DND-41 (cell line): ENCODE data around the gene CPNE4.

Experiments used
- ATAC-seq: fragments of 200-7000 bp; cut with Tn5 transposase; 3 replicates; pipeline ENCODE4 v1.9.1; 2021; ENCODE audit warnings: low read depth; ENCODE audit not compliant: insufficient read depth
- DNase-seq: peaks from one replicate; pipeline ENCODE4 v3.0.0-alpha.2; 2020
- H2AFZ ChIP-seq: 2 replicates; pipeline ENCODE4 v1.6.0; 2012; ENCODE audit warnings: low read depth, low read length
- H3K27ac ChIP-seq: 2 replicates; pipeline ENCODE4 v1.5.1; 2012; ENCODE audit warnings: low read length, inconsistent platforms
- H3K27me3 ChIP-seq: fragments of 200-600 bp; sonication (generic); 2 replicates; pipeline ENCODE4 v1.6.0; 2012; ENCODE audit warnings: low read length, mild to moderate bottlenecking, inconsistent platforms; ENCODE audit not compliant: insufficient read depth, poor library complexity
- H3K36me3 ChIP-seq: 2 replicates; pipeline ENCODE4 v1.5.1; 2012; ENCODE audit warnings: low read length, inconsistent platforms; ENCODE audit not compliant: insufficient read depth
- H3K4me1 ChIP-seq: 2 replicates; pipeline ENCODE4 v1.5.1; 2012; ENCODE audit warnings: mild to moderate bottlenecking, low read length; ENCODE audit not compliant: insufficient read depth
- H3K4me2 ChIP-seq: 2 replicates; pipeline ENCODE4 v1.6.0; 2012; ENCODE audit warnings: mild to moderate bottlenecking, moderate library complexity, low read length, inconsistent platforms; ENCODE audit not compliant: insufficient read depth
- H3K4me3 ChIP-seq, 2 experiments: fragments of 200-600 bp in 1 of 2; shearing (Covaris generic) in 1 of 2; 2 replicates each; pipeline ENCODE4 v1.5.1; 2012 to 2016; ENCODE audit warnings: inconsistent platforms in 2 of 2, low read length in 2 of 2, mild to moderate bottlenecking in 2 of 2, low read depth in 1 of 2, moderate library complexity in 1 of 2
- H3K79me2 ChIP-seq: 2 replicates; pipeline ENCODE4 v1.6.0; 2012; ENCODE audit warnings: low read length, inconsistent platforms; ENCODE audit not compliant: insufficient read depth
- H3K9ac ChIP-seq: 2 replicates; pipeline ENCODE4 v1.6.0; 2012; ENCODE audit warnings: low read depth, mild to moderate bottlenecking, inconsistent platforms, low read length, moderate library complexity
- H3K9me3 ChIP-seq: 2 replicates; pipeline ENCODE4 v1.5.1; 2012; ENCODE audit warnings: low read length, moderate library complexity, mild to moderate bottlenecking, inconsistent platforms; ENCODE audit not compliant: insufficient read depth, severe bottlenecking
- H4K20me1 ChIP-seq: 2 replicates; pipeline ENCODE4 v1.6.0; 2012; ENCODE audit warnings: low read length; ENCODE audit not compliant: insufficient read depth
- EZH2 ChIP-seq: IDR thresholded peaks from 3 replicates; pipeline ENCODE4 v1.6.1; 2012; ENCODE audit warnings: borderline replicate concordance, low read depth, mild to moderate bottlenecking, moderate library complexity, low read length, inconsistent platforms; ENCODE audit not compliant: severe bottlenecking
- TF ChIP-seq, protein P1 (sequence below): IDR thresholded peaks from 2 replicates; pipeline ENCODE4 v1.5.1; 2012; ENCODE audit warnings: borderline replicate concordance, low read length, moderate library complexity, mild to moderate bottlenecking; ENCODE audit not compliant: poor library complexity, severe bottlenecking; ENCODE audit errors: extremely low read depth

CPNE4 gene

DNA sequence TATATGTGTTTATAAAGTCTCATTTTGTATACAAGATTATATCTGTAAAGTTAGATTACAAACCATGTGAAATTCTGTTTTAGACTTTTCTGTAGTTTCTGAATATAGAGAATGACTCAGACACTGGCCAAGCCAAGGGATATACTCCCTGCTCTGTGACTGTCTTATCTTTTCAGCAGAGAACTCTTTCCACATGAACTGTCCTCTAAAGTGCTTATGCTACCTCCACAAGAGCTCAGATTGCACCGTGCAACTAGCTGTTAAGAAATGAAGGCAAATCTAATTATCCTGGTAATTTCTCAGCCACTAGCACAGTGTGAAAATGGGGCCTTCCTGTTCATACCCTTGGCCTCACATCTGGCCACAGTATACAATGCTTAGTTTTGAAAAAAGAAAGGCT lies 44.3 kb upstream of the CPNE4 start:
- no peaks in the 10 kb centered on the region for H3K79me2 ChIP-seq
- TF ChIP-seq, protein P1, sequence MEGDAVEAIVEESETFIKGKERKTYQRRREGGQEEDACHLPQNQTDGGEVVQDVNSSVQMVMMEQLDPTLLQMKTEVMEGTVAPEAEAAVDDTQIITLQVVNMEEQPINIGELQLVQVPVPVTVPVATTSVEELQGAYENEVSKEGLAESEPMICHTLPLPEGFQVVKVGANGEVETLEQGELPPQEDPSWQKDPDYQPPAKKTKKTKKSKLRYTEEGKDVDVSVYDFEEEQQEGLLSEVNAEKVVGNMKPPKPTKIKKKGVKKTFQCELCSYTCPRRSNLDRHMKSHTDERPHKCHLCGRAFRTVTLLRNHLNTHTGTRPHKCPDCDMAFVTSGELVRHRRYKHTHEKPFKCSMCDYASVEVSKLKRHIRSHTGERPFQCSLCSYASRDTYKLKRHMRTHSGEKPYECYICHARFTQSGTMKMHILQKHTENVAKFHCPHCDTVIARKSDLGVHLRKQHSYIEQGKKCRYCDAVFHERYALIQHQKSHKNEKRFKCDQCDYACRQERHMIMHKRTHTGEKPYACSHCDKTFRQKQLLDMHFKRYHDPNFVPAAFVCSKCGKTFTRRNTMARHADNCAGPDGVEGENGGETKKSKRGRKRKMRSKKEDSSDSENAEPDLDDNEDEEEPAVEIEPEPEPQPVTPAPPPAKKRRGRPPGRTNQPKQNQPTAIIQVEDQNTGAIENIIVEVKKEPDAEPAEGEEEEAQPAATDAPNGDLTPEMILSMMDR: no peak
- TF ChIP-seq EZH2: no peak

DNA sequence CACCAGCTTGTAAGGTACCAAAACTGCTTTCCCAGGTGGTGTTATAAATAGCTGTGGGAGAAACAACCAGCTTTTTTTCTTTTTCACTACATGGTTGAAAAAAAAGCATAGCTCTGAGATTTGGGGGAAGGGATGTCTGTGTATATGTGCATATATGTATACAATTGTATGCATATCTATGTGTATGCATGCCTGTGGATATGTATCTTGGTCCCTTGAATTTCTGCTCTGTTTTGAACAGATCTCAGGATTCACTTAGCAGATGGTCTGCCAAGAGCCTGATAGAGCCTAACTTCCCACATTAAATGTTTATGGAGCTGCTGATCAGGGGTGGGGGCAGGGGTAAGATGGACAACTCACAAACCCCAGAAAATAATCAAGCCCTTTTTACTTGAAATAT lies 39.0 kb upstream of the CPNE4 start:
- no peak overlapping the region for H2AFZ ChIP-seq
- DNase-seq: no peak
- H4K20me1 ChIP-seq: no peaks in the 10 kb centered on the region
- H3K4me1 ChIP-seq: no peaks in the 10 kb centered on the region
- H3K36me3 ChIP-seq: no peaks in the 10 kb centered on the region
- TF ChIP-seq EZH2: no peak
- TF ChIP-seq, protein P1: no peak
- no peak for ATAC-seq
- H3K9me3 ChIP-seq: no peaks in the 10 kb centered on the region
- no peaks in the 10 kb centered on the region for H3K27me3 ChIP-seq
- no peak overlapping the region for H3K27ac ChIP-seq
- H3K4me3 ChIP-seq: no peak overlapping the region
- no peak overlapping the region for H3K9ac ChIP-seq
- no peaks in the 10 kb centered on the region for H3K79me2 ChIP-seq
- no peak overlapping the region for H3K4me2 ChIP-seq

More for the DNA sequence above, 44.3 kb upstream of the CPNE4 start:
- no peak overlapping the region for H3K4me3 ChIP-seq
- no peaks in the 10 kb centered on the region for H4K20me1 ChIP-seq
- no peak overlapping the region for H2AFZ ChIP-seq
- H3K4me1 ChIP-seq: no peaks in the 10 kb centered on the region
- no peaks in the 10 kb centered on the region for H3K9me3 ChIP-seq
- no peak for ATAC-seq
- DNase-seq: no peak
- H3K9ac ChIP-seq: no peak overlapping the region
- H3K27me3 ChIP-seq: no peaks in the 10 kb centered on the region
- H3K4me2 ChIP-seq: no peak overlapping the region
- no peak overlapping the region for H3K27ac ChIP-seq
- H3K36me3 ChIP-seq: no peaks in the 10 kb centered on the region

DNA sequence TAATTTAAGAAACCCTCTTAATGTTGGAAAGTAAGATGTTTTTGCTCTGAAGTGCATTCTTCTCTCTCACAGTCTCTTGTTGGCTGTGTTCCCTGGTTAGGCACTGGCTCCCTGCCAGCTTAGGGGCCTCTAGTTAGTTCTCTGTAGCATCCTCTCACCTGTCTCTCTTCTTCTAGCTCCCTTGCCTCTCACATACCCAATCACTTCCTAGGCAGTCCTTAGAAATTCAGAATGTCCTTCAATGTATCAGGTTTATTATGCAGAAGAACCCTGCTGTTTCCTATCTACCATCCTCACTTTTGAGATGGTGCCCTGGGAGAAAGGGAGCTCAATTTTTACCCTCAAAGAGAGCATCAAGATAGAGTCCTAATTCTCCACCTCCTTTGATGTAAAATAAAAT lies 36.2 kb upstream of the CPNE4 start:
- Histone ChIP-seq H3K9ac (no peak overlapping the region), H3K4me2 (no peak overlapping the region), H3K36me3 (no peaks in the 10 kb centered on the region), H2AFZ (no peak overlapping the region), H3K79me2 (no peaks in the 10 kb centered on the region), H3K4me3 (no peak overlapping the region), H4K20me1 (no peaks in the 10 kb centered on the region), H3K4me1 (no peaks in the 10 kb centered on the region), H3K27ac (no peak overlapping the region), H3K9me3 (no peaks in the 10 kb centered on the region), H3K27me3 (peaks cover 3% of the 10 kb centered on the region)
- ATAC-seq (no peak), DNase-seq (no peak)
- TF ChIP-seq, protein P1: no peak
- no peak for TF ChIP-seq EZH2

DNA sequence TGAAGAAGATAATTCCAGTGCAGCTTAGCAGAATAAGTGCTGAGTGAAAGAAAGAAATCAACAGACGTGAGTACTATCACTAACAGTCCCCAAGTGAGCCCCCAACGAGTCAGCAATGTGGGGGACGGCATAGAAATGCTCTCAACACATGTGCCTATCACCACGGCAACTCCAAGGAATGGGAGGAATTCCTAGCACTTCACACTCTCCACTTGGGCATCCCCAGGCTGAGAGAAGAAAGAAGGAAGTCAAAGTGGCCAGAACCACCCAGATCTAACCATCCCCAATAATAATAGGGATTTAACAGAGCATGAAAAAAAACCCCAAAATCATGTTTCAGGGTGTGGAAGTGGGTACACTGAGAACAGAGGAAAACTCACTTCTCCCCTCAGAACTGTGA lies 29.3 kb upstream of the CPNE4 start:
- Histone ChIP-seq H3K27me3 (peaks cover 3% of the 10 kb centered on the region), H3K4me3 (no peak overlapping the region), H3K4me2 (no peak overlapping the region), H3K9ac (no peak overlapping the region), H3K4me1 (no peaks in the 10 kb centered on the region), H3K27ac (no peak overlapping the region), H4K20me1 (no peaks in the 10 kb centered on the region), H3K79me2 (no peaks in the 10 kb centered on the region), H3K9me3 (no peaks in the 10 kb centered on the region), H3K36me3 (no peaks in the 10 kb centered on the region), H2AFZ (no peak overlapping the region)
- TF ChIP-seq, protein P1: no peak
- TF ChIP-seq EZH2: no peak
- DNase-seq (no peak), ATAC-seq (no peak)
